Osteocyte (in vitro differentiated cells): Measurements from ENCODE around the gene FHIT. TPM values are rescaled to one million over a fixed set of nuclear protein-coding genes. Genes with fewer than 3 reads are reported as not detected.

Experiments
- DNase-seq: peaks from one replicate; pipeline ENCODE4 v3.0.0; 2021; ENCODE audit warnings: mixed read lengths; ENCODE audit not compliant: unreplicated experiment; ENCODE audit errors: extremely low spot score
- H3K27ac Mint-ChIP-seq: one replicate; pipeline ENCODE4 v1.8.0; 2021; ENCODE audit warnings: mild to moderate bottlenecking, mixed read lengths; ENCODE audit not compliant: unreplicated experiment
- H3K27me3 Mint-ChIP-seq: one replicate; pipeline ENCODE4 v1.8.0; 2021; ENCODE audit warnings: mixed read lengths; ENCODE audit not compliant: unreplicated experiment
- H3K36me3 Mint-ChIP-seq: one replicate; pipeline ENCODE4 v1.8.0; 2021; ENCODE audit warnings: mixed read lengths; ENCODE audit not compliant: unreplicated experiment
- H3K4me1 Mint-ChIP-seq: one replicate; pipeline ENCODE4 v1.8.0; 2021; ENCODE audit warnings: mixed read lengths; ENCODE audit not compliant: unreplicated experiment
- H3K4me3 Mint-ChIP-seq: one replicate; pipeline ENCODE4 v1.8.0; 2021; ENCODE audit warnings: mild to moderate bottlenecking, moderate library complexity, mixed read lengths; ENCODE audit not compliant: unreplicated experiment
- H3K9me3 Mint-ChIP-seq: one replicate; pipeline ENCODE4 v1.8.0; 2021; ENCODE audit warnings: mixed read lengths; ENCODE audit not compliant: unreplicated experiment
- CTCF ChIP-seq: fragments of 200-600 bp; sonication (generic); IDR thresholded peaks from 2 replicates; pipeline ENCODE4 v1.5.0; 2021; ENCODE audit warnings: antibody characterized with exemption, mild to moderate bottlenecking, moderate library complexity
- total RNA-seq: library from RNA; stranded (reverse); gene quantifications from 2 replicates; pipeline ENCODE4 v1.2.1, GENCODE V29; 2021

The FHIT gene
- total RNA-seq, 1 donor from 2014 or later: 2.3 TPM

- TF ChIP-seq CTCF: no peak
- peaks cover 2% of the 10 kb centered on the region for H3K4me1 Mint-ChIP-seq
- no peak overlapping the region for H3K27ac Mint-ChIP-seq
- H3K36me3 Mint-ChIP-seq: peaks cover 2% of the 10 kb centered on the region
- no peak overlapping the region for H3K4me3 Mint-ChIP-seq
- H3K9me3 Mint-ChIP-seq: no peaks in the 10 kb centered on the region
- no peaks in the 10 kb centered on the region for H3K27me3 Mint-ChIP-seq
- DNase-seq: no peak
Measured at GRCh38 chr3:61172203-61172602, 79.0 kb downstream of the FHIT start.

- Mint-ChIP-seq H3K36me3 (no peaks in the 10 kb centered on the region), H3K4me1 (peaks cover 2% of the 10 kb centered on the region), H3K9me3 (peaks cover 8% of the 10 kb centered on the region), H3K27me3 (no peaks in the 10 kb centered on the region), H3K27ac (no peak overlapping the region), H3K4me3 (no peak overlapping the region)
- DNase-seq: no peak
- no peak for TF ChIP-seq CTCF
Measured at GRCh38 chr3:61169621-61170251, 81.5 kb downstream of the FHIT start.

- DNase-seq: no peak
- H3K36me3 Mint-ChIP-seq: no peaks in the 10 kb centered on the region
- H3K27ac Mint-ChIP-seq: no peak overlapping the region
- H3K4me3 Mint-ChIP-seq: no peak overlapping the region
- peaks cover under 1% of the 10 kb centered on the region for H3K4me1 Mint-ChIP-seq
- no peaks in the 10 kb centered on the region for H3K27me3 Mint-ChIP-seq
- peaks cover 19% of the 10 kb centered on the region for H3K9me3 Mint-ChIP-seq
- TF ChIP-seq CTCF: no peak
Measured at GRCh38 chr3:61168286-61168685, 83.0 kb downstream of the FHIT start.

GRCh38 chr3:61162965-61163364 lies 88.3 kb downstream of the FHIT start:
- TF ChIP-seq CTCF: no peak
- Mint-ChIP-seq H3K4me1 (no peaks in the 10 kb centered on the region), H3K27ac (no peak overlapping the region), H3K9me3 (peaks cover 24% of the 10 kb centered on the region), H3K36me3 (no peaks in the 10 kb centered on the region), H3K27me3 (no peaks in the 10 kb centered on the region), H3K4me3 (no peak overlapping the region)
- DNase-seq: no peak

- peaks cover 7% of the 10 kb centered on the region for H3K9me3 Mint-ChIP-seq
- no peaks in the 10 kb centered on the region for H3K4me1 Mint-ChIP-seq
- H3K27ac Mint-ChIP-seq: no peak overlapping the region
- DNase-seq: no peak
- TF ChIP-seq CTCF: no peak
- H3K27me3 Mint-ChIP-seq: peaks cover 10% of the 10 kb centered on the region
- H3K36me3 Mint-ChIP-seq: no peaks in the 10 kb centered on the region
- H3K4me3 Mint-ChIP-seq: no peak overlapping the region
Measured at GRCh38 chr3:61158667-61159066, 92.6 kb downstream of the FHIT start.
